ENCODE measurements around the gene MRPL18. TPM values are rescaled to one million over a fixed set of nuclear protein-coding genes. Genes with fewer than 3 reads are reported as not detected.
A peak's percentile ranks its signal among the peaks of the same experiment; 100 is the strongest.
"Not testable (repeated sequence)": the region's sequence is repeated elsewhere in the genome, so short reads cannot be mapped to it uniquely, and the experiment has no call there.

Gene MRPL18
- total RNA-seq, 1 donor from 2014 or later: 59.3 TPM

GRCh38 chr6:159816775-159817174 lies 26.5 kb downstream of the MRPL18 start:
- DNase-seq (ENCODE audit: low spot score): not testable (repeated sequence)

GRCh38 chr6:159817951-159818739 lies 27.9 kb downstream of the MRPL18 start:
- peak; percentile 79 for DNase-seq (ENCODE audit: low spot score)

- DNase-seq (ENCODE audit: low spot score): peak; percentile 65
Measured at GRCh38 chr6:159819098-159819497, 28.8 kb downstream of the MRPL18 start.

- DNase-seq (ENCODE audit: low spot score): peak; percentile 53
Measured at GRCh38 chr6:159819932-159820640, 29.8 kb downstream of the MRPL18 start.

- peak; percentile 81 for DNase-seq (ENCODE audit: low spot score)
Measured at GRCh38 chr6:159821122-159821521, 30.9 kb downstream of the MRPL18 start.

- no peak for DNase-seq (ENCODE audit: low spot score)
Measured at GRCh38 chr6:159821726-159822125, 31.5 kb downstream of the MRPL18 start.

- DNase-seq (ENCODE audit: low spot score): peak; percentile 41
Measured at GRCh38 chr6:159823953-159824352, 33.7 kb downstream of the MRPL18 start.

- DNase-seq (ENCODE audit: low spot score): peak; percentile 39
Measured at GRCh38 chr6:159824690-159825089, 34.4 kb downstream of the MRPL18 start.

- DNase-seq (ENCODE audit: low spot score): peak; percentile 67
Measured at GRCh38 chr6:159826004-159826403, 35.7 kb downstream of the MRPL18 start.

- DNase-seq (ENCODE audit: low spot score): peak; percentile 60
Measured at GRCh38 chr6:159826968-159827647, 36.8 kb downstream of the MRPL18 start.

GRCh38 chr6:159828074-159828473 lies 37.8 kb downstream of the MRPL18 start:
- DNase-seq (ENCODE audit: low spot score): peak; percentile 55

- no peak for DNase-seq (ENCODE audit: low spot score)
Measured at GRCh38 chr6:159829526-159829925, 39.3 kb downstream of the MRPL18 start.

GRCh38 chr6:159830501-159831372 lies 40.5 kb downstream of the MRPL18 start:
- DNase-seq (ENCODE audit: low spot score): no peak

- no peak for DNase-seq (ENCODE audit: low spot score)
Measured at GRCh38 chr6:159831373-159831679, 41.1 kb downstream of the MRPL18 start.

GRCh38 chr6:159832946-159833345 lies 42.7 kb downstream of the MRPL18 start:
- DNase-seq (ENCODE audit: low spot score): no peak

- DNase-seq (ENCODE audit: low spot score): no peak
Measured at GRCh38 chr6:159833556-159833955, 43.3 kb downstream of the MRPL18 start.

GRCh38 chr6:159833997-159834603 lies 43.8 kb downstream of the MRPL18 start:
- DNase-seq (ENCODE audit: low spot score): peak; percentile 43

- DNase-seq (ENCODE audit: low spot score): peak; percentile 88
Measured at GRCh38 chr6:159836718-159837490, 46.6 kb downstream of the MRPL18 start.

- peak; percentile 64 for DNase-seq (ENCODE audit: low spot score)
Measured at GRCh38 chr6:159837511-159837910, 47.2 kb downstream of the MRPL18 start.
